D721Med (cell line): ENCODE data around the gene DYRK1A.

ENCODE experiments used
- DNase-seq: peaks from one replicate; pipeline ENCODE4 v3.0.0; 2011; ENCODE audit warnings: low spot score; ENCODE audit not compliant: insufficient read length
- FAIRE-seq: peaks from 2 replicates; lab custom pipeline; 2011; peaks lifted over from hg19 to GRCh38; lab: Jason Lieb, UNC
- TF ChIP-seq, protein P1 (sequence below): IDR thresholded peaks from 2 replicates; pipeline ENCODE4 v1.5.1; 2012; ENCODE audit warnings: mild to moderate bottlenecking, control low read depth; ENCODE audit not compliant: insufficient read depth; ENCODE audit errors: missing control alignments

Gene DYRK1A

DNA sequence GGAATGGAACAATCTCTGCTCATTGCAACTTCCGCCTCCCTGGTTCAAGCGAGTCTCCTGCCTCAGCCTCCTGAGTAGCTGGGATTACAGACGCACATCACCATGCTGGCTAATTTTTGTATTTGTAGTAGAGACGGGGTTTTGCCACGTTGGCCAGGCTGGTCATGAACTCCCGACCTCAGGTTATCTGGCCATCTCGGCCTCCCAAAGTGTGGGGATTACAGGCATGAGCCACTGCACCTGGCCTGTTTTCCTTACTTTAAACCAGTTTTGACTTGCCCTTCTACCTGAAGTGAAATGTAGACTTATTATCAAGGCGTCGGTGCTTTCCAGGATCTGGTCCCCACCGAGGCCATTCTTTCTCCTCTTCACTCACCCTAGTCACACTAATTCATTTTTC is 141.8 kb downstream of the DYRK1A start:
- TF ChIP-seq, protein P1, sequence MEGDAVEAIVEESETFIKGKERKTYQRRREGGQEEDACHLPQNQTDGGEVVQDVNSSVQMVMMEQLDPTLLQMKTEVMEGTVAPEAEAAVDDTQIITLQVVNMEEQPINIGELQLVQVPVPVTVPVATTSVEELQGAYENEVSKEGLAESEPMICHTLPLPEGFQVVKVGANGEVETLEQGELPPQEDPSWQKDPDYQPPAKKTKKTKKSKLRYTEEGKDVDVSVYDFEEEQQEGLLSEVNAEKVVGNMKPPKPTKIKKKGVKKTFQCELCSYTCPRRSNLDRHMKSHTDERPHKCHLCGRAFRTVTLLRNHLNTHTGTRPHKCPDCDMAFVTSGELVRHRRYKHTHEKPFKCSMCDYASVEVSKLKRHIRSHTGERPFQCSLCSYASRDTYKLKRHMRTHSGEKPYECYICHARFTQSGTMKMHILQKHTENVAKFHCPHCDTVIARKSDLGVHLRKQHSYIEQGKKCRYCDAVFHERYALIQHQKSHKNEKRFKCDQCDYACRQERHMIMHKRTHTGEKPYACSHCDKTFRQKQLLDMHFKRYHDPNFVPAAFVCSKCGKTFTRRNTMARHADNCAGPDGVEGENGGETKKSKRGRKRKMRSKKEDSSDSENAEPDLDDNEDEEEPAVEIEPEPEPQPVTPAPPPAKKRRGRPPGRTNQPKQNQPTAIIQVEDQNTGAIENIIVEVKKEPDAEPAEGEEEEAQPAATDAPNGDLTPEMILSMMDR, result no peak
- no peak for FAIRE-seq
- no peak for DNase-seq

- DNase-seq (no peak), FAIRE-seq (no peak)
- TF ChIP-seq, protein P1, result no peak
Observed at GRCh38 chr21:37509802-37510393, 143.3 kb downstream of the DYRK1A start.

GRCh38 chr21:37511848-37512247 is 145.3 kb downstream of the DYRK1A start:
- no peak for FAIRE-seq

GRCh38 chr21:37513383-37513782 is 146.8 kb downstream of the DYRK1A start:
- DNase-seq, result no peak
- FAIRE-seq, result no peak
- TF ChIP-seq, protein P1, result no peak

More at GRCh38 chr21:37511848-37512247, 145.3 kb downstream of the DYRK1A start:
- no peak for DNase-seq
- TF ChIP-seq, protein P1, result no peak

GRCh38 chr21:37514038-37514667 is 147.6 kb downstream of the DYRK1A start:
- FAIRE-seq (no peak), DNase-seq (no peak)
- TF ChIP-seq, protein P1, result no peak

DNA sequence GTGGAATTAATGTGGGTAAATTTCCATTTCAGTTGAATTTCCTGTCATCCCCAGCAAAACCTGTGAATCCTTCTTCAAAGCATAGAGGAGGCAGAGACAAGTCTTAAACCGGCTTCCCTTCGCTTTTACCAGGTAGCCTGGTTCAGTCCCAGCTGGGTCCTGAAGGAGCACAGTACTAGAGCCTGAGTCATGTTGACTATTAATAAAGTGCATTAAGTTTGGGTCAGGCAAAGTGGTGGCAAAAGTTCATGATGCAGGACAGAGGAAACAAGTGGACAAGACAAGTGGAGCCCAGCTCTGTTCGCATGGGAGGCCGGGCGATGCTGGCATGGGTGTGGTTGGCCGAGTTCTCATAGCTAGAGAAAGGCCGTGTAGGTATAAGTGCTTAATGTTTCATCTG is 150.4 kb downstream of the DYRK1A start:
- DNase-seq (no peak), FAIRE-seq (no peak)
- TF ChIP-seq, protein P1, result no peak

DNA sequence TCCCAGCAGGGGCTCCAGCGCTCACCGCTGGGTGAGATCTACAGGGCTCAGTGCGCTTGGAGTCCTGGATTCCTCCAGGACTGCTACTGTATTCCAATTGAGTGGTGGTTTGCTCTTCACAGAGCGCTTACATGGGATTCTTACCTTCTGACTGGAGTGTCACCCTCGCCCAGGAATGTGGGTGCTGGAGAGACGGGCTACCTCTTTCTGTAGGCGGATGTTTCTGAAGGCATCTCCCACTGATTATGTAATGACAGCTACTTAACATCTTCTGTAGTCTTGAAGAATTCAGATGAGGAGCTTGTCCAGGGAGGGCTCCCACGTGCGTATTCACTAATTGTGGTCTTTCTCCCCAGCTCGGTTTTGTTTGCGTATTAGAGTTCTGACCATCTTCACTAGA is 154.2 kb downstream of the DYRK1A start:
- DNase-seq, result no peak
- FAIRE-seq, result no peak
- TF ChIP-seq, protein P1, result no peak
